Activated gamma-delta T cell (primary cell): ENCODE data around the gene PDZRN3.
A peak's percentile ranks its signal among the peaks of the same experiment; 100 is the strongest.

Experiments used
- DNase-seq: peaks from one replicate; lab custom pipeline; 2025; lab: John Stamatoyannopoulos, UW

PDZRN3 gene

DNA sequence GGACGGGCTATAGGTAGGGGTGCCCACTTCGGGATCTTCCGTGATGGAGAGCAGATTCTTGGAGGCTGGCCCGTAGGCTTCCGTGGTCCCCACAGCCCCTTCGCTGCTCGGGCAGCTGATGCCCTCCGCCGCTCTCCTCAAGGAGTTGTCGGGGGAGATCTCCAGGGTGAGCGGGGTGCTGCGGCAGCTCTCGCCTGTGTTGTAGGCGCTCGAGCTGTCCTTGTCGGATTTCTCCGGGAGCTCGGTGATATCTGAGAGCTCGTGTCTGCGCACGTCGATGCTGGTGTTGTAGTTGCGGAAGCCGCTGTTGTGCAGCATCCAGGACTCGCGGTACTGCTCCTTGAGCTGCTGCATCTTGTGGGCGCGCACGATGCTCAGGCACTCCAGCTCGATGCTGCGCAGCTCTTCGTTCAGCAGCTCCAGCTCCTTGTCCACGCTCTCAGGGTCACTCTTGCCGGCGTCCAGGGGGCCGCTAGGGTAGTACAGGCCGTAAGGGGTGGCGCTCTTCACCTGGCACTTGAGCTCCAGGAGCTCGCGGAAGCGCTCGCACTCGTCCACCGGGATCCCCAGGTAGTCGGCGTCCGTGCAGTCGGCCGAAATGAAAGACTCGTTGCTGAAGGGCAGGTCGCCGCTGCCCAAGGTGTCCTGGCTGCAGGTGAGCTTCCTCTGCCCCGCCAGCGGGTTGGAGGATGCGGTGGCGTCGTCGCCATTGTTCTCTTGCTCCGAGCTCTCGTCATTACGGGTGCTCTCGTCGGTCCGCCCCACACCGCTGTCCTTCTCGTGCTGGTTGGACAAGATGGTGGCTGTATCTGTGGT, 240.4 kb downstream of the PDZRN3 start:
- peak; percentile 7 for DNase-seq

DNA sequence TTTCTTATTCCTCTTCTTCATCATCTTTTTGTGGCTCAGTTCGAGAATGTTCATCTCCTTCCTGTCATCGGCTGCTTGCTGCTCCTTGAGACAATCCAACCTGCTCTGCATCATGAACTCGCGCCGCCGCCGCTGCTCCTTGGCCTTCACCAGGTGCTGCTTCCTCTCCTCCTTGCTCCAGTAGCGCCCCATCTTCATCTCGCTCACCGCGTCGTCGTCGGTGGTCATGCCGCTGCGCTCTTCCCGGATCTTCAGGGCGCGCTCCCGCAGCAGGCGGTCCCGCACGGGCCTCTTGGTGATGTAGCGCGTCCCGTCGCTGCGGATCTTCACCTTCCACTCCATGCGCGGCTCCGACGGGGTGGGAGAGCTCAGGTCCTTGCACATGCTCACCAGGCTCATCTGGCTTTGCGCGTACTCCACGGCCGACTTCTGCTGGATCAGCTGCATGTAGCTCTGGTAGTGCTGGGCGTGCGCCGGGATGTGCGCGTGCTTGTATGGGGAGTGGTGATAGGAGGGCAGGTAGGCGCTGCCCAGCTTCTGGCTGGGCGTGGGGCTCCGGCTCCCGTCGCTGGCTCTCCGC, 241.2 kb downstream of the PDZRN3 start:
- peak; percentile 6 for DNase-seq

DNA sequence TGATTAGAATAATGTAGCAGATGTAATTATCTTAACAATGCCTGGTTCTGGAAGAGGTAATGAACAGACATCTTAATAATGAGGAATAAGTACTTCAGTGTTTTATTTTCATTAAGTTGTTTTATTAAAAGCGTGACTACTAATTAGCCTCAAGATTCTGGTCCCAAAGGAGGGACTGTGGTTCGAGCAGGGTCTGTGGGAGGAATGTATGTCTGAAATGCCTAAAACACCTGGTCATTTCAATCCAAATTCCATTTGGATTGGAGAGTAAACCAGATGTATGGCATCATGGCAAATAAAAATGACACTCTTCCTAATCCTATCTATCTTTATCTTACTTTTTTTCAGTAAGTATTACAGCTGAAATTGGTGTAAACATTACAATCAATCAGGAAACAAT, 243.2 kb downstream of the PDZRN3 start:
- DNase-seq: no peak

DNA sequence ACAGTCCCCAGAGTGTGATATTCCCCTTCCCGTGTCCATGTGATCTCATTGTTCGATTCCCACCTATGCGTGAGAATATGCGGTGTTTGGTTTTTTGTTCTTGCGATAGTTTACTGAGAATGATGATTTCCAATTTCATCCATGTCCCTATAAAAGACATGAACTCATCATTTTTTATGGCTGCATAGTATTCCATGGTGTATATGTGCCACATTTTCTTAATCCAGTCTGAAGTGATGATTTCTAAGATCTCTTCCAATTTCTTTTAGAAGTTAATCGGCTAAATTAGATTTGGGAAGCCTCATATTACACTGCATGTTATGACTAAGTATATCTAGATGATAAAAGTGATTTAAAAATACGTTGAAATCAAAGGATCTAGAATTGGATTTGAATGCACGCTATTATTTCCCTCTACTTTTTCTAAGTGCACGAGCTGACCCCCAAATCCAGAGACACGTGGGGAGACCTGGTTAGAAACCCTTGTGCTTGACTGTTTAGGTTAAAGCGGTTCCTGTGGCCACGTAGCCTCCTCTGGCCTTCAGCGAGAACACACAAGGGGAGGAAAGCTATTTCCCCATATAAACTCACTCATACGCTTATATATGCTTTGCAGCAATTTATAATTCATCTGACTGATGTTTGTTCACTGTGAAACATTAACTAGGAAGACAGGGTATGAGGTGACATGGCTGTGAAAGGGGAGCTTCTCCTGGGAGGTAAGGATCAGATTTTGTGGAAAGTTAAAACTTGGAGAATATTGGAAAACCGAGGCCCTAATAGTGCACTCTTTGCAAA, 243.8 kb downstream of the PDZRN3 start:
- no peak for DNase-seq

DNA sequence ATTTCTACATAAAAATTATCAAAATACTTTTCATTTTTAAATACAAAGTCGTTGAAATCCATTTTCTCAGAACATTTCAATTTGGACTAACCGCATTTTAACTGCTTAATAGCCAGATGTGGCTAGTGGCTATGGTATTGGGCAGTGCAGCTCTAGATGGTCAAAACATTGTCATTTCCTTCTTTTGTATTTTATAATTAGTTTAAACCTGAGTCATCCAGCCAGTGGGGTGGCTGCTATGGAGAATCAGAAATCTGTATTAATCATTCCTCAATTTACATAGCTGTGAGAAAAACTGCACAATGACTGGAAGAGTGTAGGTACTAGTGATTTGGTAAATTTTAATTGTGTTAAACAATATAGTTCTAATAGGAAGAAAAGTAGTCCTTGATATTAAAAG, 245.3 kb downstream of the PDZRN3 start:
- no peak for DNase-seq

- DNase-seq: no peak
These were observed 246.5 kb downstream of the PDZRN3 start for GRCh38 chr3:73378207-73378606.

DNA sequence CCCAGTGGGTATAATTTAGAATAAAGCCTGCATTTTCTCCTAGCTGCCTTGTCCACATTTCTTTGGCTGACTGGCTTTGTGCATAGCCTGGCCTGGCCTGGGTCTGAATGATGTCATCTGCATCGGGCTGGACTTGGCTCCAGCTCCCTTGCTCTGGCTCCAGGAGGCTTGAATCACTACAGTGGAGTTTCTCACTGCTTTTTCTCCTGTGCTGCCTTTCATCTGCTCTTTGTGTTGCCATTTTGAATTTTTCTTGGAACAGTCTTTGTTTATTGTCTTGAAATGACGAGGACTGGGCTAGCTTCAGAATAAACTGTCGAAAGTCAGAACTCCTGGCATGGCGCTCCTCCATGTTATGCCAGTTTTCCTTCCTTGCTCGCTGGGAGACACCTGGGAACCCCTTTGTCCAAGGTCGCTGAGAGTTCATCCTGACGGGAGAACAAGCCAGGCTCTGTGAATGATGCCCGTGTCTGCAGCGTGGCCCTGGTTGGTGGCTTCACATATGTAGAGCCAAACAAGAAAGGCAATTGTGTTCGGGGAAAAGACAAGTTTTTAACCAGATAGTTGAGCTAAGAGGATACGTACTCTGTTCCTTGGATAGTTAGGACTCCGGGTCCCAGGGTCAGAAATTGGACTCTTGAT, 258.9 kb downstream of the PDZRN3 start:
- DNase-seq: no peak

- DNase-seq: no peak
These were observed 260.2 kb downstream of the PDZRN3 start for GRCh38 chr3:73364517-73364916.

- no peak for DNase-seq
These were observed 261.6 kb downstream of the PDZRN3 start for GRCh38 chr3:73363093-73363492.

GRCh38 chr3:73361591-73361990, 263.1 kb downstream of the PDZRN3 start:
- no peak for DNase-seq

GRCh38 chr3:73353649-73354217, 271.0 kb downstream of the PDZRN3 start:
- no peak for DNase-seq

GRCh38 chr3:73352841-73353645, 271.7 kb downstream of the PDZRN3 start:
- no peak for DNase-seq

- DNase-seq: no peak
These were observed 273.2 kb downstream of the PDZRN3 start for GRCh38 chr3:73351423-73352071.

GRCh38 chr3:73350996-73351395, 273.7 kb downstream of the PDZRN3 start:
- no peak for DNase-seq

GRCh38 chr3:73349657-73350056, 275.1 kb downstream of the PDZRN3 start:
- DNase-seq: no peak

GRCh38 chr3:73342077-73342476, 282.7 kb downstream of the PDZRN3 start:
- no peak for DNase-seq

GRCh38 chr3:73341272-73341935, 283.3 kb downstream of the PDZRN3 start:
- no peak for DNase-seq

GRCh38 chr3:73332558-73332957, 292.2 kb downstream of the PDZRN3 start:
- DNase-seq: no peak
